NOMO-1 treated with dmso at 0.1 percent for 144 hours (cell line): Measurements from ENCODE around the gene SMARCE1.

Experiments used
- DNase-seq: peaks from one replicate; lab custom pipeline; 2025; ENCODE audit not compliant: unreplicated experiment; lab: John Stamatoyannopoulos, UW

The SMARCE1 gene

GRCh38 chr17:40646791-40647623 lies 611 bp downstream of the SMARCE1 start:
- peak; percentile 64 for DNase-seq

- DNase-seq, result no peak
Measured at GRCh38 chr17:40645943-40646342, 1.7 kb downstream of the SMARCE1 start.

GRCh38 chr17:40645291-40645690 lies 2.3 kb downstream of the SMARCE1 start:
- DNase-seq, result no peak

GRCh38 chr17:40637931-40638330 lies 9.7 kb downstream of the SMARCE1 start:
- no peak for DNase-seq

- DNase-seq, result no peak
Measured at GRCh38 chr17:40633871-40634270, 13.7 kb downstream of the SMARCE1 start.

GRCh38 chr17:40632216-40632615 lies 15.4 kb downstream of the SMARCE1 start:
- no peak for DNase-seq

- DNase-seq, result no peak
Measured at GRCh38 chr17:40629842-40630241, 17.8 kb downstream of the SMARCE1 start.

- DNase-seq, result no peak
Measured at GRCh38 chr17:40625311-40625710, 22.3 kb downstream of the SMARCE1 start.

GRCh38 chr17:40623419-40624210 lies 24.0 kb downstream of the SMARCE1 start:
- DNase-seq, result no peak

GRCh38 chr17:40622509-40622928 lies 25.1 kb downstream of the SMARCE1 start:
- peak; percentile 56 for DNase-seq

- DNase-seq, result no peak
Measured at GRCh38 chr17:40621578-40621977, 26.0 kb downstream of the SMARCE1 start.

GRCh38 chr17:40621019-40621418 lies 26.6 kb downstream of the SMARCE1 start:
- DNase-seq, result no peak

- DNase-seq, result no peak
Measured at GRCh38 chr17:40618754-40619625, 28.6 kb downstream of the SMARCE1 start.

GRCh38 chr17:40617678-40618240 lies 29.9 kb downstream of the SMARCE1 start:
- DNase-seq, result peak; percentile 38

GRCh38 chr17:40616592-40616991 lies 31.0 kb downstream of the SMARCE1 start:
- DNase-seq, result no peak

- DNase-seq, result no peak
Measured at GRCh38 chr17:40615841-40616476, 31.7 kb downstream of the SMARCE1 start.

- peak; percentile 30 for DNase-seq
Measured at GRCh38 chr17:40615068-40615840, 32.4 kb downstream of the SMARCE1 start.

GRCh38 chr17:40614431-40615067 lies 33.1 kb downstream of the SMARCE1 start:
- DNase-seq, result no peak
